T-cell (primary cell): ENCODE data around the gene PLCG2. TPM values are rescaled to one million over a fixed set of nuclear protein-coding genes. Genes with fewer than 3 reads are reported as not detected.
A peak's percentile ranks its signal among the peaks of the same experiment; 100 is the strongest.
"Not testable (repeated sequence)": the region's sequence is repeated elsewhere in the genome, so short reads cannot be mapped to it uniquely, and the experiment has no call there.

Experiments used
- ATAC-seq, 4 experiments: fragments of 200-7000 bp in 3 of 4; fragments of 150-1000 bp in 1 of 4; cut with Tn5 transposase; replicated peaks in 1 of 4; 1 replicate in 3 of 4; 2 replicates in 1 of 4; pipeline ENCODE4 v1.10.0; 2021; ENCODE audit warnings: moderate library complexity in 3 of 4, mild to moderate bottlenecking in 2 of 4, moderate number of reproducible peaks in 1 of 4
- CTCF ChIA-PET, 2 donors: fragments of 300-600 bp; sonication (Branson Sonifier 250); formaldehyde crosslinking; loops; one replicate each; lab custom pipeline; 2022; ENCODE audit warnings: antibody characterized with exemption in 2 of 2; lab: Charles Lee
- POLR2A ChIA-PET, 2 donors: fragments of 300-600 bp; sonication (Branson Sonifier 250); formaldehyde crosslinking; loops; one replicate each; lab custom pipeline; 2022; ENCODE audit warnings: antibody characterized with exemption in 2 of 2; lab: Charles Lee
- DNase-seq, 35 experiments: peaks; one replicate each; pipeline versions ENCODE4 v3.0.0 to v3.0.0-alpha.2; 2013 to 2023
- H3K27ac ChIP-seq: one replicate; pipeline ENCODE4 v1.5.1; 2013; ENCODE audit warnings: low read length
- H3K27me3 ChIP-seq, 2 experiments: replicated peaks in 1 of 2; 1 replicate in 1 of 2; 2 replicates in 1 of 2; pipeline versions ENCODE4 v1.6.1 to v1.7.0; 2013; ENCODE audit warnings: low read length in 1 of 2, mixed read lengths in 1 of 2; ENCODE audit not compliant: control insufficient read depth in 2 of 2, insufficient read depth in 2 of 2; ENCODE audit errors: extremely low read depth in 1 of 2
- H3K36me3 ChIP-seq, 2 donors: 1 replicate in 1 of 2; 2 replicates in 1 of 2; pipeline versions ENCODE4 v1.6.1 to v1.7.0; 2013; ENCODE audit warnings: low read length in 1 of 2; ENCODE audit not compliant: control insufficient read depth in 2 of 2, insufficient read depth in 1 of 2; ENCODE audit errors: extremely low read depth in 1 of 2
- H3K4me1 ChIP-seq, 2 experiments: 1 replicate in 1 of 2; 2 replicates in 1 of 2; pipeline versions ENCODE4 v1.6.1 to v1.7.0; 2013; ENCODE audit warnings: low read length in 2 of 2, mixed read lengths in 1 of 2; ENCODE audit not compliant: insufficient read depth in 2 of 2, control insufficient read depth in 1 of 2; ENCODE audit errors: extremely low read depth in 1 of 2
- H3K4me3 ChIP-seq, 2 donors: 1 replicate in 1 of 2; 2 replicates in 1 of 2; pipeline versions ENCODE4 v1.5.1 to v1.7.0; 2013; ENCODE audit warnings: mild to moderate bottlenecking in 2 of 2, low read length in 1 of 2, moderate library complexity in 1 of 2; ENCODE audit not compliant: control insufficient read depth in 1 of 2; ENCODE audit errors: extremely low read depth in 1 of 2
- H3K9me3 ChIP-seq: 2 replicates; pipeline ENCODE4 v1.7.0; 2013
- H3K27ac Mint-ChIP-seq, 2 donors: one replicate each; pipeline ENCODE4 v1.8.0; 2020 to 2021; ENCODE audit warnings: mild to moderate bottlenecking in 2 of 2, mixed read lengths in 2 of 2
- H3K27me3 Mint-ChIP-seq, 2 donors: one replicate each; pipeline ENCODE4 v1.8.0; 2021 to 2022; ENCODE audit warnings: mixed read lengths in 2 of 2
- H3K36me3 Mint-ChIP-seq: one replicate; pipeline ENCODE4 v1.8.0; 2021; ENCODE audit warnings: mixed read lengths
- H3K4me1 Mint-ChIP-seq, 3 donors: one replicate each; pipeline ENCODE4 v1.8.0; 2020 to 2022; ENCODE audit warnings: mixed read lengths in 3 of 3, mild to moderate bottlenecking in 1 of 3
- H3K4me3 Mint-ChIP-seq, 3 donors: one replicate each; pipeline ENCODE4 v1.8.0; 2020 to 2022; ENCODE audit warnings: mild to moderate bottlenecking in 3 of 3, mixed read lengths in 3 of 3, moderate library complexity in 3 of 3
- H3K9me3 Mint-ChIP-seq, 3 donors: one replicate each; pipeline ENCODE4 v1.8.0; 2020 to 2022; ENCODE audit warnings: mixed read lengths in 3 of 3
- WGBS: methylation state at CpG from one replicate; pipeline ENCODE4 v1.1.5; 2013; ENCODE audit warnings: missing lambda C conversion rate; ENCODE audit not compliant: insufficient coverage; 5-methylcytosine and 5-hydroxymethylcytosine counted together
- total RNA-seq, 35 experiments: library from RNA in 6 of 35; stranded (reverse) in 6 of 35; fragments of 120-200 nt in 1 of 35; gene quantifications; one replicate each; pipeline versions ENCODE4 v1.2.1 to v1.2.4 and lab custom pipeline; 2013 to 2026

Gene PLCG2
- total RNA-seq, 5 donors from 2014 or later (not counting 1 experiment from before 2014, with no cell fraction given): 7.5 to 27.1 (median 12.1) TPM

- no peak for DNase-seq
- Mint-ChIP-seq H3K27me3 (no peaks in the 10 kb centered on the region), H3K4me1 (peaks cover 8 to 13% (median 10%) of the 10 kb centered on the region in 3 donors), H3K27ac (no peak overlapping the region), H3K4me3 (no peak overlapping the region), H3K36me3 (no peaks in the 10 kb centered on the region), H3K9me3 (no peaks in the 10 kb centered on the region)
- Histone ChIP-seq H3K9me3 (no peaks in the 10 kb centered on the region), H3K4me3 (no peak overlapping the region), H3K4me1 (peaks cover 2 to 17% of the 10 kb centered on the region in 2 experiments), H3K36me3 (no peaks in the 10 kb centered on the region), H3K27me3 (peaks cover 0 to 2% of the 10 kb centered on the region in 2 experiments), H3K27ac (no peak overlapping the region)
- no peak for ATAC-seq
- POLR2A ChIA-PET: no interaction called here
- 74% methylated on average over 4 of the region's 8 CpGs for WGBS
- CTCF ChIA-PET: interaction anchor here (1.2 to 1.5 kb wide), 2 partner anchors 374 to 535 kb away, joined by 6 to 7 read pairs; no protein-coding TSS in a partner anchor
These were observed 38.9 kb upstream of the PLCG2 start for GRCh38 chr16:81740169-81740568.

GRCh38 chr16:81741430-81741770, 37.7 kb upstream of the PLCG2 start:
- ATAC-seq, H3K27me3 Mint-ChIP-seq, H3K9me3 ChIP-seq, H3K36me3 Mint-ChIP-seq, H3K27ac Mint-ChIP-seq, H3K9me3 Mint-ChIP-seq, H3K27ac ChIP-seq, DNase-seq, POLR2A ChIA-PET, H3K4me3 ChIP-seq, H3K27me3 ChIP-seq, H3K36me3 ChIP-seq, H3K4me3 Mint-ChIP-seq: not testable (repeated sequence)
- peaks cover 3 to 26% of the 10 kb centered on the region in 2 experiments for H3K4me1 ChIP-seq
- WGBS: no CpG with 5 or more reads among the region's 6 CpGs
- CTCF ChIA-PET: interaction anchor here (0.6 kb wide), 2 partner anchors 9 to 910 kb away, joined by 5 to 6 read pairs; no protein-coding TSS in a partner anchor
- peaks cover 17 to 23% (median 20%) of the 10 kb centered on the region in 3 donors for H3K4me1 Mint-ChIP-seq

GRCh38 chr16:81744385-81744784, 34.7 kb upstream of the PLCG2 start:
- DNase-seq: no peak
- no peak for ATAC-seq
- H3K27me3 Mint-ChIP-seq: no peaks in the 10 kb centered on the region
- H3K4me3 ChIP-seq: no peak overlapping the region
- no peak overlapping the region for H3K27ac Mint-ChIP-seq
- CTCF ChIA-PET: interaction anchor here in 1 of 2 donors (0.7 kb wide), 1 partner anchor 89 kb away, joined by 6 read pairs; no protein-coding TSS in a partner anchor
- H3K4me1 Mint-ChIP-seq: peaks cover 10 to 22% (median 10%) of the 10 kb centered on the region in 3 donors
- peaks cover 2 to 18% of the 10 kb centered on the region in 2 experiments for H3K4me1 ChIP-seq
- WGBS: 83% methylated on average over 1 of the region's 4 CpGs
- no peak overlapping the region for H3K27ac ChIP-seq
- H3K36me3 ChIP-seq: no peaks in the 10 kb centered on the region
- H3K4me3 Mint-ChIP-seq: no peak overlapping the region
- H3K9me3 Mint-ChIP-seq: no peaks in the 10 kb centered on the region
- H3K27me3 ChIP-seq: peaks cover 0 to 4% of the 10 kb centered on the region in 2 experiments
- no peaks in the 10 kb centered on the region for H3K9me3 ChIP-seq
- no peaks in the 10 kb centered on the region for H3K36me3 Mint-ChIP-seq
- POLR2A ChIA-PET: no interaction called here

GRCh38 chr16:81744911-81745310, 34.2 kb upstream of the PLCG2 start:
- H3K27me3 Mint-ChIP-seq: peaks cover 0 to 4% of the 10 kb centered on the region in 2 donors
- H3K4me1 ChIP-seq: peaks cover 2 to 18% of the 10 kb centered on the region in 2 experiments
- WGBS: 89% methylated on average over 3 of the region's 4 CpGs
- no peaks in the 10 kb centered on the region for H3K36me3 ChIP-seq
- no peak overlapping the region for H3K27ac Mint-ChIP-seq
- H3K36me3 Mint-ChIP-seq: no peaks in the 10 kb centered on the region
- H3K9me3 Mint-ChIP-seq: no peaks in the 10 kb centered on the region
- POLR2A ChIA-PET: no interaction called here
- ATAC-seq: no peak
- DNase-seq: no peak
- H3K27ac ChIP-seq: no peak overlapping the region
- no peak overlapping the region for H3K4me3 ChIP-seq
- CTCF ChIA-PET: no interaction called here
- H3K4me3 Mint-ChIP-seq: peak overlapping the region in 1 of 3 donors; percentile 80
- H3K9me3 ChIP-seq: no peaks in the 10 kb centered on the region
- H3K4me1 Mint-ChIP-seq: peaks cover 10 to 22% (median 10%) of the 10 kb centered on the region in 3 donors
- H3K27me3 ChIP-seq: peaks cover 0 to 4% of the 10 kb centered on the region in 2 experiments

GRCh38 chr16:81745704-81746558, 33.2 kb upstream of the PLCG2 start:
- DNase-seq: peak; percentile 47 to 85 (median 68)
- H3K36me3 Mint-ChIP-seq: no peaks in the 10 kb centered on the region
- peak overlapping the region; percentile 88 to 94 for H3K27ac Mint-ChIP-seq
- H3K27me3 Mint-ChIP-seq: peaks cover 0 to 4% of the 10 kb centered on the region in 2 donors
- Histone ChIP-seq H3K4me1 (peaks cover 2 to 11% of the 10 kb centered on the region in 2 experiments), H3K36me3 (no peaks in the 10 kb centered on the region), H3K27me3 (peaks cover 0 to 4% of the 10 kb centered on the region in 2 experiments), H3K4me3 (peak overlapping the region; percentile 38 to 42), H3K27ac (peak overlapping the region; percentile 42), H3K9me3 (no peaks in the 10 kb centered on the region)
- H3K4me1 Mint-ChIP-seq: peaks cover 10 to 19% (median 10%) of the 10 kb centered on the region in 3 donors
- ATAC-seq: peak; percentile 90 to 99 (median 95)
- H3K4me3 Mint-ChIP-seq: peak overlapping the region; percentile 80
- no peaks in the 10 kb centered on the region for H3K9me3 Mint-ChIP-seq
- CTCF ChIA-PET: no interaction called here
- WGBS: 7% methylated on average over 21 of the region's 33 CpGs
- POLR2A ChIA-PET: interaction anchor here in 1 of 2 donors (0.5 kb wide), 1 partner anchor 343 kb away, joined by 6 read pairs; no protein-coding TSS in a partner anchor

- Histone ChIP-seq H3K4me1 (peaks cover 2 to 11% of the 10 kb centered on the region in 2 experiments), H3K9me3 (no peaks in the 10 kb centered on the region), H3K27ac (no peak overlapping the region), H3K36me3 (no peaks in the 10 kb centered on the region), H3K4me3 (peak overlapping the region; percentile 38 to 42), H3K27me3 (peaks cover 0 to 4% of the 10 kb centered on the region in 2 experiments)
- Mint-ChIP-seq H3K9me3 (no peaks in the 10 kb centered on the region), H3K4me3 (peak overlapping the region; percentile 80), H3K27me3 (peaks cover 0 to 4% of the 10 kb centered on the region in 2 donors), H3K27ac (peak overlapping the region in 1 of 2 donors; percentile 94), H3K4me1 (peaks cover 10 to 17% (median 10%) of the 10 kb centered on the region in 3 donors), H3K36me3 (no peaks in the 10 kb centered on the region)
- ChIA-PET POLR2A (no interaction called here), CTCF (no interaction called here)
- WGBS: 17% methylated on average over 2 of the region's 5 CpGs
- DNase-seq: no peak
- ATAC-seq: no peak
These were observed 32.5 kb upstream of the PLCG2 start for GRCh38 chr16:81746566-81746965.
